RPMI7951 (cell line): Measurements from ENCODE around the gene SNX7. TPM values are rescaled to one million over a fixed set of nuclear protein-coding genes. Genes with fewer than 3 reads are reported as not detected.

Experiments
- DNase-seq: peaks from one replicate; pipeline ENCODE4 v3.0.0-alpha.2; 2012; ENCODE audit warnings: low read depth
- total RNA-seq: library from RNA; depleted of rRNA; stranded (reverse); fragments of >200 nt; shearing (Covaris generic); gene quantifications from 2 replicates; pipeline ENCODE4 v1.2.3, GENCODE V29; 2014

SNX7 gene
- total RNA-seq, 1 experiment from 2014 or later, result 106 TPM

DNA sequence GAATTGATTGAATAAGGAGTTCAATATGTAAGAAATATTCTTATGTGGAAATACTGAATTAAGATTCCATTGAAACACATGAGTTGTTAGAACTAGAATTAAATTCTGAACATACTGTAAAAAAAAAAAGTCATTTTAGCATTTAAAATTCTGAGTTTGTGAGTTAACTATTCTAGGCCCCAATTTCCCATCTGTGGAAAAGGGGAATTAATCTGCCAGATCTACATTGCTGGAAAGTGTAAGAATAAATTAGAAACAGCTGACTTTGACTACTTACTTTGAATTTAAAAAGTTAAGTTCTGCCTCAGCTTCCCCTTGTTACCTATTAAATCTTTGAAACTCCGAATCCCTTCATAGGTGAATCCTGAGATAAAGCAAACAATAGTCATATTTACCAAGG, 103.0 kb downstream of the SNX7 start:
- no peak for DNase-seq

DNA sequence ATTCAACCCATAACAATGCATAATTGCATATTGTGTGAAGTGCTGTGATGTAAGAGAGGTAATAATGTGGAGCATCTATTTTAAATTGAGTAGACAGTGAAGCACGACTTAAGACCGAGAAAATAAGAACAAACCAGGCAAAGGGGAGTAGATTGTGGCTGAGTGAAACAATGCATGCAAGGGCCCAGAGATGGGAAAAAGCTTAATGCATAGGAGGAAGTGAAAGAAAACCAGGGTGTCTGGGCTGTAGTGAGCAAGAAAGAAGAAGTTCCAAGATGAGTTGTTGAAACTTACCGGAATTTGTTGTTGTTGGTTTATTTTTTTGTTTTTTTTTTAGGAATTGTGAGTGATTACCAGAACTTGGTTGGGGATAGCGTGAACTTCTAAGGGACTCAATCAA, 104.7 kb downstream of the SNX7 start:
- DNase-seq, result no peak

DNA sequence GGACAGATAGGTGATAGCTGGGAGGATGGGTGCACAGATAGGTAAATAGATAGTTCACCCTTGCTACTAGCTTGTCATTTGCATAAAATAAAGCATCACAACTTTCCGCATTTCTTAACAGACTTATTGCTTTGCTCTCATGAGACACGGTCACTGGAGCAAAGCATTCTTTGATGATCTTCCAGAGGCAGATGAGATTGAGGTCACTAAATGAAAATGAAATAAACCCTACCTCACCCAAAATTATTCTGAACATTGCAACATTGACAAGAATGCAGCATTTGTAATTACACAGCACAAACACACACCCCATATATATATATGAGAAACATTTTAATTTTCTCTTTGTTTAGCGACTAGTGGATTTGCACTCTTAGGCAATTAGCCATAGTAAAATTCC, 107.6 kb downstream of the SNX7 start:
- no peak for DNase-seq

DNA sequence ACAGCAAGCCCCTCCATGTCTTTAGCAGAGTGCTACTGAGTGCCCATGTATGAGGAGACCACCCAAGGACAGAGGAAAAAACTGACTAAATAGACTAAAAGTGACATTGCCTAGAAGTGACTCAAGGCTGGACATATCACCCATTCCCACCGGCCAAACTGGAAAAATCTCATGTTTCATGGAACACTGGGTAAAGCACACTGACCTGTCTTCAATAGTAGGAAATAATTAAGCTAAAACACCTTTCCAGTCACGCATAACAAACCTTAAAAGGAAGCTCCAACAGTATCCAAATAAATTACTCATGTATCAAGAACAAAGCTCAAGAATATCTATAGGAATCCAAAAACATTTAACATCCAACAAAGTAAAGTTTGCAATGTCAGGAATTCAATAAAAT, 120.4 kb downstream of the SNX7 start:
- DNase-seq, result no peak

DNA sequence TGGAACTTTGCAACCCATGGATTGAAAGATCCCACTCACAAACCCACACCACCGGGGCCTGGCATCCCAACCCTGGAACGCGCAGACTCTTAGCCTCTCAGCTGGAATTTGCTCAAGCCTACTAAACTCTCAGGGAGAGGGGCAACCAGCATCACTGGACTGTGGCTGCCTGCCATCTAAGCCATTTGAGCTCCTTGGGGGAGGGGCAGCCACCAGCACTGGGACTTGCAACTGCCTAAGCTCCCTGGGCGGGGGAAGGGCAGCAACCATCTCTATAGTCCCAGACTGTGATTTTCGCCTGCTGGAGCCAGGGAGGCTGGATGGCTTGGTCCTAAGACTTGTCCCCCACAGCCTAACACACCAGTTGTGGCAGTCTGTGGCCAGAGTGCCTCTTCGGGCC, 122.3 kb downstream of the SNX7 start:
- no peak for DNase-seq

DNA sequence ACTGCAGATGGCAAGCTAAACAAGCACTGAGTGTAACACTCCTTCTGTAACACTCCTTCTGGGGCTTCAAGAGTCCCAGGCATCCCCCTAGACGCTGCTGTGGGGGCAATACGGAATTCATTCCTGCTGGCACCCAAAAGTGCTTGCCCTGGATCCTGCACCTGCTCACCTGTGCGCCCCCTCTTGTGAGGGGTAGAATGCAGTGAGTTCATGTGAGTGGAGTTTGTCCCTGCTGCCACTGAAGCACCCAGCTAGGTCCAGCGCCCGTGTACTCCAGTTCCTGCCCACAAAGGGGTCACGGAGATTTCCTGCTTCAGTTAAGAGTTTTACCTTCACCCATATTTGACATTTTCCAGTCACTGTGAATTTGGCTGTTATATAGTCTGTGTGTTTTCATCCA, 130.0 kb downstream of the SNX7 start:
- DNase-seq, result no peak

DNA sequence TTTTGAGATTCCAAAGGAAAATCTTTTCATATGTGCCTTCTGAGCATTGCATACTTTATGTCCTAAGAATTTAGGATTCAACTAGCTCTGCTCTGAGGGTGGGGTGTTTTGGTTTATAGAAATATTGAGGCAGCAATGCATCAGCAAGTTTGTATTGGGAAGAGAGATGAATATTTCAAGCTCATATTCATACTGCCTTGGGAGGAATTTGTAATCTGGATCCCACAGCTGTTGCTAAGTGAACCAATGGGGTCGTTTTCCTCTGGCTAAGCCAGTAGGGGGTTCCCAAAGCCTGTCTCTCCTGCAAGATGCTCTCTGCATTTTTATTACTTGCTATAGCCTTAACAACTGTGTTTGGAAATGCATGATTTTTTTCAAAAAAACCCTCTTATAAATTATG, 130.6 kb downstream of the SNX7 start:
- DNase-seq, result no peak

DNA sequence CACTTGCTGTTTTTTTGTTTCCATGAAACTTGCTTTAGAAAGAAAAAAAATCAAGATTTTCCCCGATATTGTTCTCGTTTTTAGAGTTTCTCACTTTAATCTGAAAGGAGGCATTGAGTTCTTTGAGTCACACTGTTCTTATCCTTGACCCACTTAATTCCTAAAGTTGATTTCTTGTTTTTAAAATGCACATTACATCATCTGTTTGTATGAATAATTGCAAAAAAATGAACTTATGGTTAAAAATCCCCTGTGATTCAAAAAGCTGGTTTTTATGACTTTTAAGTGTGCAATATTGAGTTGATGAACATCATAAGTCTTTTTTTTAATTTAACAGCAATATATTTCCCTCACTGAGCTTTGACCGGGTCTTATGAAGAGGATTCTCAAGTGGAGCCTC, 131.6 kb downstream of the SNX7 start:
- DNase-seq, result no peak

DNA sequence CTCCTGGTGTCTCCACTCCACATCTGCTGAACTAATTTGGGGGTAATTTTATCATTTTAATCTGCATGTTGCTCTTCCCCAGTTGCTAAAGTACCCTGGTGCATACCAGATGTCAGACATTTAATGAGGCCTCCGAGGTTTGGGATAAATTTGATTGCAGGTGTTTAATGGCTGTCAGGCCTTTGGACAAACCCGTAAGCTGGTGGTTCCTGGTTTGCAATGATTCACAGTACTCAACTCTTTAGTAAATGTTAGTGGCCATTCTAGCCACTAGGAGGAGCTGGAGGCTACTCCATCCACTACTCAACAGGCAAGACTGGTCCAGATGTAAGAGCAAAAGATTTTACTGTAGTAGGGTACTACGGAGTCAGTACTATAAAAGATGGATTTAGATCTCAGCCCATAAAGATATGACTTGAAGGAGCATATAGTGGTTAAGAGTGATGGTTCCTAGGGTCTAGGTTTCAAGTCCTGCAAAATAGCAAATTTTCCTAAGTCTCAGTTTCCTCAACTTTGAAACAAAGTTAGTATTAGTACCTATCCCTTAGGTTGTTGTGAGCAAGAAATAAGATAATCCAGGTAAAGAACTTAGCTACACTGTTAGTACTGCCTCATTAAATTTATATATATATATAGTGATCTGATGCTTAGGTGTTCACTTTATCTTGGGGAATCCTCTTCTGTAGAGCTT, 132.8 kb downstream of the SNX7 start:
- peak; percentile 62 for DNase-seq

DNA sequence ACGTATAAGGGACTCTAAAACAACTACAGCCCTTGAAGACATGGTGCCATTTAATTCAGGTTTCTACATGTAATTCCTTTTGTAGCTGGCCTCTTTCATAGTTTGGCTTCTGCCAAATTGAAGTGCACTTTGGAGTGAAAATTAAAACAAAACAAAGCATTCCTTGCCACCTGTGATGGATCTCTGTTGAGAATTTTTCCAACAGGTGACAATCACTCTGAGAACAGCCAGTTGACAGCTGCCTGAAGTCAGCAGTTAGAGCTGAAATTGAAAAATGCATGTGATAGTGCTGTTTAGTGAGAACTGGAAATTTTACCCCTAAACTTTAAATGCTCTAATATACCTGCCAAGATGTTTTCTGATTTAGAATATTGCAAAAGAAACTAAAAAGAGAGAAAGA, 134.5 kb downstream of the SNX7 start:
- DNase-seq, result no peak

DNA sequence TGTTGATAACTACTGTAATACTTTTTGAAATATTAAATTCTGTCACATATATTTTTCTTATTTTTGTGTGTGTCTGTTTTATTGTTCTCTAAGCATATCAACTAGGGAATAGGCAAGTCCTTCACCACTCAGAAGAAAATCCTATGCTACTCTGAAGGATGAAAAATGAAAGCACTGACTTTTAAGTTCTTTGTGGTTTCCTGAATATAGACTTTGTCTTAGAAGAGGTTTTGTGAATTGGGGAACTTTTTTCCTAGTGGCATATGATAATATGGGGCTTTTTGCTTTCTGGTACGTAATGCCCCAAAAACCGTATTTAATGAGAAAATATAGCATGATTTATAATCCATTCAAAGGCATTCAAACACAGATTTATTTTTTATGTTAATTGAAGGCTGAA, 136.0 kb downstream of the SNX7 start:
- DNase-seq, result no peak
